Fibroblast of lung (primary cell): Measurements from ENCODE around the gene EFCAB5. TPM values are rescaled to one million over a fixed set of nuclear protein-coding genes. Genes with fewer than 3 reads are reported as not detected.

Source experiments
- DNase-seq, 2 donors: peaks; one replicate each; pipeline versions ENCODE4 v3.0.0 to v3.0.0-alpha.2; 2010; ENCODE audit warnings: low read depth in 2 of 2
- H2AFZ ChIP-seq: 2 replicates; pipeline ENCODE4 v1.5.1; 2012; ENCODE audit warnings: low read length, control low read depth, inconsistent platforms
- H3K27ac ChIP-seq: 2 replicates; pipeline ENCODE4 v1.5.1; 2011; ENCODE audit warnings: low read length, control low read depth; ENCODE audit not compliant: insufficient read depth
- H3K27me3 ChIP-seq: 2 replicates; pipeline ENCODE4 v1.5.1; 2011; ENCODE audit warnings: mild to moderate bottlenecking, low read length; ENCODE audit not compliant: control insufficient read depth, insufficient read depth
- H3K36me3 ChIP-seq: 2 replicates; pipeline ENCODE4 v1.5.1; 2011; ENCODE audit warnings: low read length; ENCODE audit not compliant: control insufficient read depth, insufficient read depth
- H3K4me1 ChIP-seq: 2 replicates; pipeline ENCODE4 v1.5.1; 2011; ENCODE audit warnings: low read length; ENCODE audit not compliant: control insufficient read depth, insufficient read depth; ENCODE audit errors: extremely low read depth
- H3K4me2 ChIP-seq: 2 replicates; pipeline ENCODE4 v1.5.1; 2011; ENCODE audit warnings: low read length, control low read depth; ENCODE audit not compliant: insufficient read depth; ENCODE audit errors: extremely low read depth
- H3K4me3 ChIP-seq, 4 experiments: fragments of 200-600 bp in 1 of 4; sonication (generic) in 1 of 4; replicated peaks in 1 of 4; 2 replicates each; pipeline ENCODE4 v1.5.1; 2011 to 2016; ENCODE audit warnings: low read length in 4 of 4, low read depth in 3 of 4, mild to moderate bottlenecking in 3 of 4, control low read depth in 2 of 4, inconsistent platforms in 1 of 4, mixed read lengths in 1 of 4; ENCODE audit not compliant: insufficient read depth in 1 of 4; ENCODE audit errors: control extremely low read depth in 1 of 4
- H3K79me2 ChIP-seq: 2 replicates; pipeline ENCODE4 v1.5.1; 2012; ENCODE audit warnings: mild to moderate bottlenecking, low read length, inconsistent platforms; ENCODE audit not compliant: control insufficient read depth, insufficient read depth
- H3K9ac ChIP-seq: 2 replicates; pipeline ENCODE4 v1.5.1; 2011; ENCODE audit warnings: mild to moderate bottlenecking, low read length, control low read depth; ENCODE audit not compliant: insufficient read depth
- H3K9me3 ChIP-seq: 2 replicates; pipeline ENCODE4 v1.5.1; 2012; ENCODE audit warnings: low read depth, low read length; ENCODE audit not compliant: control insufficient read depth, insufficient read depth
- H4K20me1 ChIP-seq: 2 replicates; pipeline ENCODE4 v1.5.1; 2011; ENCODE audit warnings: low read length; ENCODE audit not compliant: control insufficient read depth, insufficient read depth; ENCODE audit errors: extremely low read depth
- CTCF ChIP-seq, 2 donors: IDR thresholded peaks in 1 of 2; conservative IDR thresholded peaks in 1 of 2; 1 replicate in 1 of 2; 2 replicates in 1 of 2; pipeline ENCODE4 v1.5.1; 2011 to 2012; ENCODE audit warnings: low read length in 2 of 2, control low read depth in 1 of 2, inconsistent platforms in 1 of 2, low read depth in 1 of 2, mild to moderate bottlenecking in 1 of 2
- EZH2 ChIP-seq: IDR thresholded peaks from 2 replicates; pipeline ENCODE4 v1.5.1; 2012; ENCODE audit warnings: low read length, control low read depth, mild to moderate bottlenecking; ENCODE audit errors: missing control alignments
- polyA plus RNA-seq, 2 donors: library from polyadenylated mRNA; depleted of rRNA in 1 of 2; stranded (reverse) in 1 of 2; unstranded in 1 of 2; fragments of >200 nt; gene quantifications; 2 replicates each; pipeline ENCODE4 v1.2.1, GENCODE V29; 2011 to 2012; ENCODE audit warnings: missing spikeins in 1 of 2
- total RNA-seq: library from RNA; depleted of rRNA; stranded (reverse); fragments of >200 nt; gene quantifications from 2 replicates; pipeline ENCODE4 v1.2.1, GENCODE V29; 2014

The EFCAB5 gene
- total and polyA plus RNA-seq, 2 donors (not counting 1 experiment from before 2014, with no cell fraction given) = 0.14 to 0.66 TPM

- Histone ChIP-seq H3K36me3 (no peaks in the 10 kb centered on the region), H3K4me3 (no peak overlapping the region), H3K4me1 (no peaks in the 10 kb centered on the region), H3K27me3 (no peaks in the 10 kb centered on the region), H4K20me1 (no peaks in the 10 kb centered on the region), H3K9me3 (no peaks in the 10 kb centered on the region), H3K27ac (no peak overlapping the region), H3K79me2 (peaks cover 10% of the 10 kb centered on the region), H3K4me2 (no peak overlapping the region), H2AFZ (no peak overlapping the region), H3K9ac (no peak overlapping the region)
- TF ChIP-seq CTCF (conservative IDR thresholded peaks at IDR 0.05 in 1 of 2, IDR thresholded peaks at IDR 0.05 in 1 of 2; ENCODE audit: low read depth in 1 of 2, low read length in 2 of 2) = no peak
- TF ChIP-seq EZH2 = no peak
- no peak for DNase-seq
These were observed 34.5 kb upstream of the EFCAB5 start for GRCh38 chr17:29906969-29907368.

GRCh38 chr17:29909236-29910003 lies 32.0 kb upstream of the EFCAB5 start:
- Histone ChIP-seq H3K4me1 (no peaks in the 10 kb centered on the region), H3K9ac (no peak overlapping the region), H3K36me3 (peaks cover 1% of the 10 kb centered on the region), H3K79me2 (peaks cover 10% of the 10 kb centered on the region), H3K27me3 (no peaks in the 10 kb centered on the region), H4K20me1 (no peaks in the 10 kb centered on the region), H3K4me2 (no peak overlapping the region), H3K9me3 (no peaks in the 10 kb centered on the region), H3K4me3 (no peak overlapping the region), H2AFZ (no peak overlapping the region), H3K27ac (no peak overlapping the region)
- TF ChIP-seq CTCF (conservative IDR thresholded peaks at IDR 0.05 in 1 of 2, IDR thresholded peaks at IDR 0.05 in 1 of 2; ENCODE audit: low read depth in 1 of 2, low read length in 2 of 2) = no peak
- TF ChIP-seq EZH2 = no peak
- DNase-seq = peak in 1 of 2 donors; percentile 63

GRCh38 chr17:29911641-29912177 lies 29.7 kb upstream of the EFCAB5 start:
- H3K4me2 ChIP-seq = no peak overlapping the region
- H3K9ac ChIP-seq = no peak overlapping the region
- peaks cover 2% of the 10 kb centered on the region for H3K79me2 ChIP-seq
- H3K4me1 ChIP-seq = no peaks in the 10 kb centered on the region
- peaks cover 1% of the 10 kb centered on the region for H3K36me3 ChIP-seq
- no peak overlapping the region for H3K27ac ChIP-seq
- no peaks in the 10 kb centered on the region for H3K27me3 ChIP-seq
- peak in 1 of 2 donors; percentile 13 for DNase-seq
- no peaks in the 10 kb centered on the region for H4K20me1 ChIP-seq
- no peak overlapping the region for H2AFZ ChIP-seq
- TF ChIP-seq EZH2 = no peak
- no peak for TF ChIP-seq CTCF (conservative IDR thresholded peaks at IDR 0.05 in 1 of 2, IDR thresholded peaks at IDR 0.05 in 1 of 2; ENCODE audit: low read depth in 1 of 2, low read length in 2 of 2)
- no peak overlapping the region for H3K4me3 ChIP-seq
- no peaks in the 10 kb centered on the region for H3K9me3 ChIP-seq
